ENCODE data around the gene GAPDH.
"Not testable (repeated sequence)": the region's sequence is repeated elsewhere in the genome, so short reads cannot be mapped to it uniquely, and the experiment has no call there.

GAPDH gene

DNA sequence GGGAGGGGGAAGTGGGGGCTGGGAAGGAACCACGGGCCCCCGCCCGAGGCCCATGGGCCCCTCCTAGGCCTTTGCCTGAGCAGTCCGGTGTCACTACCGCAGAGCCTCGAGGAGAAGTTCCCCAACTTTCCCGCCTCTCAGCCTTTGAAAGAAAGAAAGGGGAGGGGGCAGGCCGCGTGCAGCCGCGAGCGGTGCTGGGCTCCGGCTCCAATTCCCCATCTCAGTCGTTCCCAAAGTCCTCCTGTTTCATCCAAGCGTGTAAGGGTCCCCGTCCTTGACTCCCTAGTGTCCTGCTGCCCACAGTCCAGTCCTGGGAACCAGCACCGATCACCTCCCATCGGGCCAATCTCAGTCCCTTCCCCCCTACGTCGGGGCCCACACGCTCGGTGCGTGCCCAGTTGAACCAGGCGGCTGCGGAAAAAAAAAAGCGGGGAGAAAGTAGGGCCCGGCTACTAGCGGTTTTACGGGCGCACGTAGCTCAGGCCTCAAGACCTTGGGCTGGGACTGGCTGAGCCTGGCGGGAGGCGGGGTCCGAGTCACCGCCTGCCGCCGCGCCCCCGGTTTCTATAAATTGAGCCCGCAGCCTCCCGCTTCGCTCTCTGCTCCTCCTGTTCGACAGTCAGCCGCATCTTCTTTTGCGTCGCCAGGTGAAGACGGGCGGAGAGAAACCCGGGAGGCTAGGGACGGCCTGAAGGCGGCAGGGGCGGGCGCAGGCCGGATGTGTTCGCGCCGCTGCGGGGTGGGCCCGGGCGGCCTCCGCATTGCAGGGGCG is at the start of gene GAPDH:
GAPDH (plus strand) TSS at position 595 of the 772 bp plus-strand sequence. CDS start 316 bp downstream, outside the sequence.
- peak; percentile 97 for DNase-seq (ENCODE audit: low read depth, low spot score)

DNA sequence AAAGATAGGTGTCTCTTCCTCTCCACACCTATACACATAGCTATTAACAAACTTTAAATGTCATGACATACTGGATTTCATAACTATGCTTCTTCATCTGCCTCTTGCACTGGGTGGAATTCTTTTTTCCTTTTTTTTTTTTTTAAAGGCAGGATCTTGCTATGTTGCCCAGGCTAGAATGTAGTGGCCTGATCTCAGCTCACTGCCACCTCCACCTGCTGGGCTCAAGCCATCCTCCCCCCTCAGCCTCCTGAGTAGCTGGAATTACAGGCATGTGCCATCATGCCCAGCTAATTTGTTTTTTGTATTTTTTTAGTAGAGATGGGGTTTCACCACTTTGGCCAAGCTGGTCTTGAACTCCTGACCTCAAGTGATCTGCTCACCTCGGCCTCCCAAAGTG is 46.1 kb upstream of the GAPDH start:
- no peak for DNase-seq (ENCODE audit: low read depth, low spot score)

DNA sequence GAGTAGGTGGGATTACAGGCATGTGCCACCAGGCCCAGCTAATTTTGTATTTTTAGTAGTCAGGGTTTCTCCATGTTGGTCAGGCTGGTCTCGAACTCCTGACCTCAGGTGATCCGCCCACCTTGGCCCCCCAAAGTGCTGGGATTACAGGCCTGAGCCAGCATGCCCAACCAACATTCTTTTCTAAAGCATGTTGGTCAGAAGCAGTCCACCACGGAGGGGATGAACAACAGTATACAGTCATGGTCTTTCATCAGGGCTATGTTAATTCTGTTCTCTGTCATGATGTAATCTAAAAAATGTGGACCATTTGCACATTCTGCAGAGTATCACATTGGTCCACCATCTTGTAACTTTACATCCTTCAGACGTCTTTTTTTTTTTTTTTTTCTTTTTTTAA is 44.9 kb upstream of the GAPDH start:
- DNase-seq (ENCODE audit: low read depth, low spot score), result no peak

DNA sequence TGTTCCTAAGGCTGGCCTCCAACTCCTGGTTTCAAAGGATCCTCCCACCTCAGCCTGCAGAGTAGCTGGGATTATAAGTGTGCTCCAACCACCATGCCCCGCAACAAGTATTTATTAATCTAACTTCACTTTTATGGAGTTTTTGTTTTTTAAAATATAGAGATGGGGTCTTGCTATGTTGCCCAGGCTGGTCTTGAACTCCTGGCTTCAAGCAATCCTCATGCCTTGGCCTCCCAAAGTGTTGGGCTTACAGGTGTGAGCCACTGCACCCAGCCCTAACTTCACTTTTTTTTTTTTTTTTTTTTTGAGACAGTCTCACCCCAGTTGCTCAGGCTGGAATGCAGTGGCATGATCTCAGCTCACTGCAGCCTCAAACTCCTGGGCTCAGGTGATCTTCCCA is 43.6 kb upstream of the GAPDH start:
- DNase-seq (ENCODE audit: low read depth, low spot score), result not testable (repeated sequence)

DNA sequence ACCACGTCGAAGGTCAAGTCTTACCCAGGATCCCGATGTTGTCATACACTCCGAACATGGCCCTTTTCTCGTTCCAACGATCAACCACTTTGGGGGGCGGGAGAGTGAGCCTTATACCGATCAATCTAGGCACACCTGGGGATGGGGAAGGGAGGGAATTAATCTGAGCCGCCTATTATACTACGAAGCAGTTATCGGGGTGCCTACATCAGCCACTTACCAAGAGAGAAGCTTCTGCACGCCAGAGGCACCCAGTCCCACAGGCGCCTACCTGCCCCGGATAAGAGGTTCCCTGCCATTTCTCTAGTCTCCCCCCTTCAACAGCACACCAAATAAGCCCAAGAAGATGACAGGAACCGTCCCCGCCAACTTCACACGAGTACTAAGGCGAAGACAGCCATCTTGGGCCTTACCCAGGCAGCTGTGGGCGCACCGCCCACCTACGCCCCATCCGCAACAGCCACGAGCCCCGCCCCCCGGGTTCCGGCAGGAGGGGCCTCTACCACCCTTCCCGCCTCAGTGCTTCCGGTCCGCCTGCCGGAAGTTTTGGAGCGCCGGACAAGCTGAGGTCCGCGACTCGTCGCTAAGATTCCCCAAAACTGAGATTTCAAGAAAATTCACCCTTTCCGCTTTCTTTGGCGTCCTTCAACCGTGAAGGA is 41.4 kb upstream of the GAPDH start, which contains the start of gene MRPL51:
MRPL51 (minus strand) TSS at position 425 of the 659 bp plus-strand sequence; CDS start at position 299, 126 bp downstream.
- peak; percentile 97 for DNase-seq (ENCODE audit: low read depth, low spot score)

DNA sequence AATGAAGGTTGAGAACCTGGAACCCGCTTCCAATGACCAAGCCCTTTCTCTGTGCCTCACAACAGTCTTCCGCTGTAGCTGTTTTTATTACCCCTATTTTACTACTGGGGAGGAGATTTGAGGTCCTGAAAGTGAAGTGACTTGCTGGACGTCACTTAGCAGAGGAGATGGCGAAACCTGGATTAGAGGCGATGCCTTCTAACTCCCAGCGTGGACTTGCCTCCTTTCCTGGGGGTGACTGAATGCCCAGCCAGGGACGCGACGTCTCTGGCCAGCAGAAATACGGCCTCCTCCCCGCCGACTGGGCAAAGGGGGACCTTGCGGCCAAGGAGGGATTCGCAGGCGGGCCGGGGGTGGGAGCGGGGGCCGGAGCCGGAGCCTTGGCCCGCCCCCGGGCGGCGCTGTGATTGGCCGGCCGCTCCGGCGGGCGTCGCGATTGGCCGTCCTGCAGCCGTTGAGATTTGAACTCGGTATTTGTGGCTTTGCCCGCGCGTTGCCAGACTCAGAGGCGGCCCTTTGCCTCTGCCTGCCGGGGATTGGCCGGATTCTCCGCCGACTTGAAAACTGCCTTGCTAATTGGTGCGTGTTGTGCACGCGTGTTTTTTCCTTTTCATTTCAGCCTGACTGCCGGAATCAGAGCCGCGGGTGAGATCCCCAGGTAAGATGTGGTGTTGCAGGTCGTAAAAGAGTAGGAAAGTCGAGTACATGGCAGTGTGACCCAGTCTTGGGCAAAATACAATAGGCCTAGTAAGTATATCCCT is 40.6 kb upstream of the GAPDH start, which contains the start of gene NCAPD2:
NCAPD2 (plus strand) TSS at position 606 of the 761 bp plus-strand sequence. CDS start 997 bp downstream, outside the sequence.
- peak; percentile 98 for DNase-seq (ENCODE audit: low read depth, low spot score)

DNA sequence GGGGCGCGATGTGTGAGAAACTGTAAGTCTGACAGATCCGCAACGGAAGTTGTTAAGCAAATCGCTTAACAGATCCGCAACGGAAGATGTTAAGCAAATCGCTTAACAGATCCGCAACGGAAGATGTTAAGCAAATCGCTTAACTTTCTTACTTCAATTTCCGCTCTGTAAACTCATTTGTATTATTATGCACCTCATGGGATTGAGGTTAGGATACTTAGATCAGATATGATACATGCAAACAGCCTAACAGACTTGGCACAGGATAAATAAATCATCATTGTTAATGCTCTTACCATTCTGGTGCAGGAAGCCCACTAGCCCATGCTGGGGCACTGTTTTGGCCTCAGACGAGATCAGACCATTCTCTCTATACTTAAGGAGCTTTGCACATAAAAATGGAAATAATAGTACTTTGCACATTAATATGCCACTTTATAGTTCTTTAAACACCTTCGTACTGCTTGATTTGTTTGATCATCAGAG is 40.0 kb upstream of the GAPDH start:
- no peak for DNase-seq (ENCODE audit: low read depth, low spot score)

DNA sequence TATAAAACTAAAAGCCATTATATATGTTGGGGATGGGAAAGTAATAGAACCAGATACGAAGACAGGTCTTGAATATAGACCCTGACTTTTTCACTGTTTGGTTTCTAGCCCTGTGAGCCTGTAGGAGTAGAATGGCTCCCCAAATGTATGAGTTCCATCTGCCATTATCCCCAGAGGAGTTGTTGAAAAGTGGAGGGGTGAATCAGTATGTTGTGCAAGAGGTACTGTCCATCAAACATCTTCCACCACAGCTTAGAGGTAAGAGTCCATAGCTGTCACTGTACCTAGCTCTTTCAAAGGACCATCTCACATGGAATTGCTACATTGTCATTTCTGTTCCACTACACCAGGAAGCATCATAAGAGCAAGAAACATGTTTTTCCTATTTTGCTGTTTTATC is 39.3 kb upstream of the GAPDH start:
- no peak for DNase-seq (ENCODE audit: low read depth, low spot score)

DNA sequence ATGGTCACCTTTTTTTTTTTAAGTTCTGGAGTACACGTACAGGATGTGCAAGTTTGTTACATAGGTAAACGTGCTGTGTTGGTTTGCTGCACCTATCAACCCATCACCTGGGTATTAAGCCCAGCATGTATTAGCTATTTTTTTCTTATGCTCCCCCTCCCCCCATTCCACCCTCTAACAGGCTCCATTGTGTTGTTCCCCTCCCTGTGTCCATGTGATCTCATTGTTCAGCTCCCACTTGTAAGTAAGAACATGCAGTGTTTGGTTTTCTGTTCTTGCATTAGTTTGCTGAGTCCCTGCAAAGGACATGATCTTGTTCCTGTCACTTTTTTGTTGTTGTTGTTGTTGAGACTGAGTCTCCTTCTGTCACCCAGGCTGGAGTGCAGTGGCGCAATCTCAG is 37.0 kb upstream of the GAPDH start:
- DNase-seq (ENCODE audit: low read depth, low spot score), result not testable (repeated sequence)

DNA sequence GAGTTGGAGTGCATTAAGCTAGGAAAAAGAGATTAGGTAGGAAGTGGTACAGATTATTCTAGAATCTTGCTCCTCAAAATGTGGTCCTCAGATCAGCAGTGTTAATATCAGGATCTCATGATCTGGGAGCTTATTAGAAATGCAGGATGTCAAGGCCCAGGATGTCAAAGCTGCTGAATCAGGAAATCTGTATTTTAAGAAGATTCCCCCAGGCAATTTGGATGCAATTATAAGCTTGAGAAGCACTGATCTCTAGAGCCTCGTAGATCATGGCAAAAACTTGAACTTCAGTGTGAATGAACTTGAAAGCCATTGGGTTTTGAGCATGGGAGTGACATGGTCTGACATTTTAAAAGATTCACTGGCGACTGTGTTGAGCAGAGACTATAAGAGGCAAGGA is 33.9 kb upstream of the GAPDH start:
- no peak for DNase-seq (ENCODE audit: low read depth, low spot score)

DNA sequence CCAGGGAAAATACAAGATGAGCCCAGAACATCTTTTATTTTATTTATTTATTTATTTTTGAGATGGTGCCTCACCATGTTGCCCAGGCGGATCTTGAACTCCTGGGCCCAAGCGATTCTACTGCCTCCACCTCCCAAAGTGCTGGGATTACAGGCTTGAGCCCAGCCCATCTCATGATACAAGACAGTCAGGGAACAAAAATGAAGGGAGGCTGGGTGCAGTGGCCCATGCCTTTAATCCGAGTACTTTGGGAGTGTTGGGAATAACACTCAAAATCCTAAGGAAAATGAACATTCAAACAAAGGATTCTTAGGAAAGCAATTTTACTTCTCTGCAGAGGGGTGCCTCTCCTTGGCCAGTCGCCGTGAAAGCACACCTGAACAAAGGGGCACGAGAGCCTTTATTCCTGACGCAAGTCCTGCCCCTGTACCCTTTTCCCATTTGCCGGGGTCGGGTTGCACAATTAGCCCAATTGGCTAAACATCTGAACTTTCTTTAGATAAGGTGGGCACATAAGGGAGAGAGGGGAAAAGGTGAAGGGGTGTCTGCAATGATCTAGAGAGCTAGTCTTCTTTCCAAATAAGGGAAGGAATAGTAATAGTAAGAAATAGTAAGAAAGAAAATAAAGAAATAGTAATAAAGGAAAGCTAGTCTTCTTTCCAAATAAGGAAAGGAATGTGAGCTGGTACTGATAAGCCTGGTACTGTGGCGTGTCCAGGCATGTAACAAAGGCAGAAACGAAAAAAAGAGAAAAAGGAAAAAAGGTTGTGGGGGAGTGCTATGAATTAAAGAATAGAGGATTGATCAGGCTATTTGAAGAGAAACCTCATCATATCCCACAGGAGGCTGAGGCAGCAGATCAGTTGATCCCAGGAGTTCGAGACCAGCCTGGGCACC is 27.0 kb upstream of the GAPDH start:
- peak; percentile 39 for DNase-seq (ENCODE audit: low read depth, low spot score)

DNA sequence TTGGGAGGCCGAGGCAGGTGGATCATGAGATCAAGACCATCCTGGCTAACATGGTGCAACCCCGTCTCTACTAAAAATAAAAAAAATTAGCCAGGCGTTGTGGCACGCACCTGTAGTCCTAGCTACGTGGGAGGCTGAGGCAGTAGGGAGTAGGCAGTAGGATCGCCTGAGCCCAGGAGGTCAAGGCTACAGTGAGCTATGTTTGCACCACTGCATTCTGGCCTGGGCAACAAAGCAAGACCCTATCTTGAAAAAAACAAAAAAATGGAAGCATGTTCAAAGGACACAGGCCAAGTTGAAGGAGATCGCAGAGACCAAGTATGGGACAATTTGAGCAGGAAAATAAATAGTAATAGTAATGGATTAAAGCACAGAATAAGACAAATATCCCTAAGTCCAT is 26.2 kb upstream of the GAPDH start:
- DNase-seq (ENCODE audit: low read depth, low spot score), result no peak

DNA sequence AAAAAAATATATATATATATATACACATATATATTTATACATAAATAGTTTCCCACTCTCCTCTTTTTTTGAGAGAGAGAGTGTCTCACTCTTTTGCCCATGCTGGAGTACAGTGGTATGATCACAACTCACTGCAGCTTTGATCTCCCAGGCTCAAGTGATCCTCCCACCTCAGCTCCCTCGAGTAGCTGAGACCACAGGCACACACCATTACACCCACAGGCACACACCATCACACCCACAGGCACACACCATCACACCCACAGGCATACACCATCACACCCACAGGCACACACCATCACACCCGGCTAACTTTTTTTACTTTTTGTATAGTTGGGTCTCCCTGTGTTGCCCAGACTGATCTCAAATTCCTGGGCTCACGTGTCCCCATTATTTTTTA is 14.1 kb upstream of the GAPDH start:
- no peak for DNase-seq (ENCODE audit: low read depth, low spot score)

DNA sequence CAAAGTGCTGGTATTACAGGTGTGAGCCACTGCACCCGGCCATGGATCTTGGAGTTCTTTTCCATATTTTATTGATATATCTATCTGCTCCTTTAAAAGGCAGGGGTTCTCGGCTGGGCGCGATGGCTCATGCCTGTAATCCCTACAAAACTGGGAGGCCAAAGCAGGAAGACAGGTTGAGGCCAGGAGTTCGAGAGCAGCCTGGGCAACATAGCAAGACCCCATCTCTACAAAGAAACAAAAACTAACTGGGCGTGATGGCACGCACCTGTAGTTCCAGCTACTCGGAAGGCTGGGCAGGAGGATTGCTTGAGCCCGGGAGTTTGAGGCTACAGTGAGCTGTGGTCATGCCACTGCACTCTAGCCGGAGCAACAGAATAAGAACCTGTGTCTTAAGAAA is 12.1 kb upstream of the GAPDH start:
- no peak for DNase-seq (ENCODE audit: low read depth, low spot score)

DNA sequence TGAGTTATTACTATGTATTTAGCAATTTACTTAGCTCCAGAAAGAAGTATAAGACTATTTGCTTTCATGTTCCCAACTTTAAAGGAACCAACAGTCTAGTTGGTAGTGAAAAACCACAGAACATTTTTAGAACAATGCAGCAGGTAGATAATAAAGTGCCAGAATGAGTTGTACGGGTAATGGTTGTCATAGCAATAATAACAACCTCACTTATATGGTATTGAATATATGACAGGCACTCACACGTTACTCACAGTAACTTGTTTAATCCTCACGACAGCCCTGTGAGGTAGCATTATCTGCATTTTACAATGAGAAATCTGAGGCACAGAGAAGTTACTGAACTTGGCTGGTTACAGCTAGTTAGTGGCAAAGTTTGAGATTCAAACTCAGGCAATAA is 10.6 kb upstream of the GAPDH start:
- no peak for DNase-seq (ENCODE audit: low read depth, low spot score)

DNA sequence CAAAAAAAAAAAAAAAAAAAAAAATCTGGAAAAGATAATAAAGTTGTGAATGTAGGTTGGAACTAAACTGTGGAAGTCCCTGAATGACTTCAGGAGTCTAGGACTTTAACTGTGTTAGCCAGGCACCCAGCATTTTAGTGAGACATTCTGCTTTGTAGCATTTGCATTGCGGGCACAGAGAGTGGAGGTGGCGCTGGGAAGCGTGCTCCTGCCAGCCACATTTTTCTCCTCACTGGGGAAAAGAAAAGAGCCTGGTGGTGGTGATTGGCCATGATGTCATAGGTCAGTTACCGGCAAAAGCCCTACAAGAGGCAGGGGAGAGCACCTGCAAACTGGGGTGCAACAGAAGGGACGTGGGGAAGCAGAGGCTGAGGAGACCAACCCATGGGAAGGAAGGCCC is 9.7 kb upstream of the GAPDH start:
- DNase-seq (ENCODE audit: low read depth, low spot score), result no peak

DNA sequence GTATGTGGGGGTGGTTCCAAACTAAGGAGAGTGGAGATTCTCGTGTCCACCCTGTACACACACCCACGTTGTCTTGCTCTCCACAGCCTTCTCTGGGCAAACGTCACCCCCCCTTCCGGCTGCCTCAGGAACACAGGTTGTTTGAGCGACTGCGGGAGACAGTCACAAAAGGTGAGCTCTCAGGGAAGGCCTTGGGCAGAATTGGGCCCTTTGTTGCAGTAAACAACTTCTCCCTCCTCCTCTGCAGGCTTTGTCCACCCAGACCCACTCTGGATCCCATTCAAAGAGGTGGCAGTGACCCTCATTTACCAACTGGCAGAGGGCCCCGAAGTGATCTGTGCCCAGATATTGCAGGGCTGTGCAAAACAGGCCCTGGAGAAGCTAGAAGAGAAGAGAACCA is 8.1 kb upstream of the GAPDH start:
- DNase-seq (ENCODE audit: low read depth, low spot score), result no peak

DNA sequence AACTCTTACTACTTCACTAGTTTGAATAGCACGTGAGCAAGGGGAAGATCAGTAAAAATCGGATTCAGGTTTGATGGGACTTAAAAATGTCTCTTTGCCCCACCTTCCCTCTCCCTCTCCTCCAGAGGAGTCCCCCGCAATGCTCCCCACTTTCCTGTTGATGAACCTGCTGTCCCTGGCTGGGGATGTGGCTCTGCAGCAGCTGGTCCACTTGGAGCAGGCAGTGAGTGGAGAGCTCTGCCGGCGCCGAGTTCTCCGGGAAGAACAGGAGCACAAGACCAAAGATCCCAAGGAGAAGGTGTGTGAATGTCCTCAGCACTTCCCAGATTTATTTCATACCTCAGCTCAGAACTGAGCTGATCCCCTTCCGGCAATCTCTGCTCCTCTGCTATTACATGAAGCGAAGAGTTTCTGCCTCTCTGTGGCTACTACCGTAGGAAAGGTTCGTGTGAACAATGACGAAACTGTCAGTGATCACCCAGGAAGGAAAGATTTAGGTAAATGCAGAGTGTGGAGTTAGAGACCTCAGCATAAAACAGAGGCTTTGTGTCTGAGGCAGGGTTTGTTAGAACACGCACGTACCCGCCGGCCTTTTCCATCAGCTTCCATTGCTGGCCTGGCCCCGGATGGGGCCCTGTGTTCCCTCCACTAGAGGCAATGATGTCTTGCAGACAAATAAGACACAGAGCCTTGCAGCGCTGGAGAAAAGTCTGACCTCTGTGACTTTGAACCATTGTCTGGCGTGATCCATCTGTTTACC is 7.4 kb upstream of the GAPDH start:
- DNase-seq (ENCODE audit: low read depth, low spot score), result no peak

DNA sequence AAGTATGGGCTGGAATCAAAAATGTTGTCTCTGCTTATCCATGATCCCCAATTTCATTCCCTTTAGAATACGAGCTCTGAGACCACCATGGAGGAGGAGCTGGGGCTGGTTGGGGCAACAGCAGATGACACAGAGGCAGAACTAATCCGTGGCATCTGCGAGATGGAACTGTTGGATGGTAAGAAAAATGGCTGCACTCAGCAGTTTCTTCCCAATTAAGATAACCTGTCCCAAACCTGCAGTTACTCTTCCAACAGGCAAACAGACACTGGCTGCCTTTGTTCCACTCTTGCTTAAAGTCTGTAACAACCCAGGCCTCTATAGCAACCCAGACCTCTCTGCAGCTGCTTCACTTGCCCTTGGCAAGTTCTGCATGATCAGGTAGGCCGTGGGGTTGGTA is 6.6 kb upstream of the GAPDH start:
- no peak for DNase-seq (ENCODE audit: low read depth, low spot score)

DNA sequence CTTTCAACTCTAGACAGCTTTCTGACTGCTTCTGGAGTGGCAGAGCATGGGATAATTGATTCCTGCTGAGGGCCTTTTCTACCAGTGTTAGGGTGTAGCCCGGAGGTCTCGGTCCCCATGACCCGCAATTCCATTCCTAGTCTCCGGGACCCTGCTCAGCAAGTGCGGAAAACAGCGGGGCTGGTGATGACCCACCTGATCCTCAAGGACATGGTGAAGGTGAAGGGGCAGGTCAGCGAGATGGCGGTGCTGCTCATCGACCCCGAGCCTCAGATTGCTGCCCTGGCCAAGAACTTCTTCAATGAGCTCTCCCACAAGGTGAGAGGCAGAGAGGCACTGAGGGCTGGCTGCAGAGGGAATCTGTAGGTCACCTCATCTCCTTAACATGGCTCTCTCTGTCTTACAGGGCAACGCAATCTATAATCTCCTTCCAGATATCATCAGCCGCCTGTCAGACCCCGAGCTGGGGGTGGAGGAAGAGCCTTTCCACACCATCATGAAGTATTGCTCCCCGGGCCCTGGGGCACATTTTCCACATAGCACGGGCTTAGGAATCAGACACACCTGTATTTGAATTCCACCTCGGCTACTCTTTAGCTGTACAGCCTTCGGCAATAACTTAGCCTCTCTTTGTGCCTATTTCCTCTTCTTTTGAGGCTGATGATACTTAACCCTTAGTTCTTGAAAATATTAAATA is 5.6 kb upstream of the GAPDH start:
- peak; percentile 76 for DNase-seq (ENCODE audit: low read depth, low spot score)

Measured in ELF-1 (cell line).